ENCODE data around the gene TOR1AIP2. TPM values are rescaled to one million over a fixed set of nuclear protein-coding genes. Genes with fewer than 3 reads are reported as not detected.
"Not testable (repeated sequence)": the region's sequence is repeated elsewhere in the genome, so short reads cannot be mapped to it uniquely, and the experiment has no call there.

TOR1AIP2 gene
- total RNA-seq, 1 experiment from 2014 or later = 73.9 TPM

DNA sequence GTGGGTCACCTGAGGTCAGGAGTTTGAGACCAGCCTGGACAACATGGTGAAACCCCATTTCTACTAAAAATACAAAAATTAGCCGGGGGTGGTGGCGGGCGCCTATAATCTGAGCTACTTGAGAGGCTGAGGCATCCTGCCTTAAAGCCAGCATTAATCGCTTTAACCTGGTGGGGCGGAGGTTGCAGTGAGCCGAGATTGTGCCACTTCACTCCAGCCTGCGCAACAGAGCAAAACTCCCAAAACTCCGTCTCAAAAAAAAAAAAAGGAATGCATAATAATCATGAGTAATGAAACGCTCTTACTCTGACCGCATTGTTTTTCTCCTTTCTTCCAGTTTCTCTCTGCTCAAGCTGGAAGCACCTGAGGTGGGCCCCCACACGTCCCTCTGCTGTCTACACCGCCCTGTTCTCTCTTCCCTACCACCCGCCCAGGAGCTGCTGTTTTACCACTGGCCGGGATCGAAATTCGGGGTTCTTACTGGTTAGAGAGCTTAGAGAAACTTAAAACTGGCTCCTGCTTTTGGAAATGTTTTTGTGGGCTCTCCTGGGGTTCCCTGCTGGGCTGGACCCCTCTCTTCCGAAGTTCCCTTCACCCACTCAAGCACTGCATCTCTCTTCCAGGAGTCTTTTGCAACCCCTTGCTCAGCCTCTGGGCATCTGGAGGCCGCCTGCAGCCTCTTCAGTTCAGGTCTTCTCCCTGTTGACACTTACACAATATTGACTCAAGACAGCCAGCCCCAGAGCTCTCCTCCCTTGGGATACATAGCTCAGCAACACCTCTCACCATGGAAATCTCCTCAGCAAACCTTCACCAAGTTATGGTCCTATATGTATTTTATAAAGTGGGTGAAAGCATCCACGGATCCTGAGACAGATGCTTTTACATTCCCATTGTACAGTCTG is 72.1 kb downstream of the TOR1AIP2 start:
- H3K4me3 Mint-ChIP-seq = no peak overlapping the region
- H4K91ac ChIP-seq (ENCODE audit: insufficient read length, low read depth, low read length) = no peak overlapping the region
- no CpG with 5 or more reads among the region's 19 CpGs for WGBS (ENCODE audit: extremely low coverage, insufficient read length, low lambda C conversion rate)
- DNase-seq = no peak
- H3K27me3 ChIP-seq (ENCODE audit: insufficient read depth, low read length) = no peaks in the 10 kb centered on the region
- no peak overlapping the region for H3K4me2 ChIP-seq (ENCODE audit: insufficient read depth, insufficient read length, low read length)
- no peaks in the 10 kb centered on the region; a peak in 1 of 7 replicates for H3K36me3 Mint-ChIP-seq (ENCODE audit: insufficient read depth in 1 of 3, low read depth in 3 of 3)
- H3T11ph ChIP-seq (ENCODE audit: low read length) = no peak overlapping the region
- no peak overlapping the region for H2BK20ac ChIP-seq (ENCODE audit: low read depth, low read length, poor library complexity, severe bottlenecking)
- no peak overlapping the region for H3K18ac ChIP-seq (ENCODE audit: insufficient read length, low read depth, low read length)
- no peaks in the 10 kb centered on the region; the same call in 1 of the 2 replicates for H3K27me3 Mint-ChIP-seq (ENCODE audit: low read depth)
- H4K8ac ChIP-seq (replicated peaks; ENCODE audit: insufficient read length, low read depth, low read length) = no peak overlapping the region
- no peak overlapping the region for H2BK15ac ChIP-seq (ENCODE audit: low read depth, low read length)
- no peak overlapping the region for H3K56ac ChIP-seq (ENCODE audit: insufficient read length, low read depth, low read length)
- H3K4me1 Mint-ChIP-seq = peaks cover 2 to 5% of the 10 kb centered on the region in 2 experiments; a peak in 1 of 4 replicates
- no peaks in the 10 kb centered on the region for H3K79me2 ChIP-seq (ENCODE audit: insufficient read depth, low read length)
- no peaks in the 10 kb centered on the region; a peak in 1 of 5 replicates for H3K9me3 Mint-ChIP-seq
- no peaks in the 10 kb centered on the region for H3K4me1 ChIP-seq (ENCODE audit: insufficient read depth, low read length)
- H3K9ac ChIP-seq (ENCODE audit: extremely low read depth, insufficient read length, low read length) = no peak overlapping the region
- no peaks in the 10 kb centered on the region for H4K20me1 ChIP-seq (ENCODE audit: control insufficient read depth, insufficient read depth, insufficient read length)
- no peaks in the 10 kb centered on the region for H3K79me1 ChIP-seq (ENCODE audit: insufficient read depth, low read depth, low read length, poor library complexity, severe bottlenecking)
- H3K27ac ChIP-seq (ENCODE audit: insufficient read length, low read depth, low read length) = no peak overlapping the region
- H3K27ac Mint-ChIP-seq = peak overlapping the region in 1 of 3 experiments; percentile 29; a peak in 1 of 7 replicates
- no peak overlapping the region for H3K4ac ChIP-seq (ENCODE audit: low read depth, low read length)
- TF ChIP-seq, protein P1, sequence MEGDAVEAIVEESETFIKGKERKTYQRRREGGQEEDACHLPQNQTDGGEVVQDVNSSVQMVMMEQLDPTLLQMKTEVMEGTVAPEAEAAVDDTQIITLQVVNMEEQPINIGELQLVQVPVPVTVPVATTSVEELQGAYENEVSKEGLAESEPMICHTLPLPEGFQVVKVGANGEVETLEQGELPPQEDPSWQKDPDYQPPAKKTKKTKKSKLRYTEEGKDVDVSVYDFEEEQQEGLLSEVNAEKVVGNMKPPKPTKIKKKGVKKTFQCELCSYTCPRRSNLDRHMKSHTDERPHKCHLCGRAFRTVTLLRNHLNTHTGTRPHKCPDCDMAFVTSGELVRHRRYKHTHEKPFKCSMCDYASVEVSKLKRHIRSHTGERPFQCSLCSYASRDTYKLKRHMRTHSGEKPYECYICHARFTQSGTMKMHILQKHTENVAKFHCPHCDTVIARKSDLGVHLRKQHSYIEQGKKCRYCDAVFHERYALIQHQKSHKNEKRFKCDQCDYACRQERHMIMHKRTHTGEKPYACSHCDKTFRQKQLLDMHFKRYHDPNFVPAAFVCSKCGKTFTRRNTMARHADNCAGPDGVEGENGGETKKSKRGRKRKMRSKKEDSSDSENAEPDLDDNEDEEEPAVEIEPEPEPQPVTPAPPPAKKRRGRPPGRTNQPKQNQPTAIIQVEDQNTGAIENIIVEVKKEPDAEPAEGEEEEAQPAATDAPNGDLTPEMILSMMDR (conservative IDR thresholded peaks at IDR 0.05) = no peak
- no peak overlapping the region for H2AK5ac ChIP-seq (ENCODE audit: insufficient read length, low read length)
- no peak overlapping the region for H4K5ac ChIP-seq (ENCODE audit: insufficient read length, low read depth, low read length)
- H2AFZ ChIP-seq (ENCODE audit: low read length) = no peak overlapping the region
- H2BK12ac ChIP-seq (ENCODE audit: insufficient read length, low read depth, low read length) = no peak overlapping the region
- no peak overlapping the region for H3K14ac ChIP-seq (ENCODE audit: insufficient read depth, low read length)
- no peak overlapping the region for H3K23ac ChIP-seq (ENCODE audit: insufficient read length, low read depth, low read length)
- no peak overlapping the region for H2BK5ac ChIP-seq (ENCODE audit: insufficient read length, low read length)
- no peak overlapping the region for H2BK120ac ChIP-seq (ENCODE audit: low read depth, low read length, poor library complexity, severe bottlenecking)
- no peaks in the 10 kb centered on the region for H3K9me3 ChIP-seq (ENCODE audit: control insufficient read depth, low read depth, low read length)
- no peaks in the 10 kb centered on the region for H3K23me2 ChIP-seq (ENCODE audit: insufficient read length, low read depth, low read length, poor library complexity, severe bottlenecking)

DNA sequence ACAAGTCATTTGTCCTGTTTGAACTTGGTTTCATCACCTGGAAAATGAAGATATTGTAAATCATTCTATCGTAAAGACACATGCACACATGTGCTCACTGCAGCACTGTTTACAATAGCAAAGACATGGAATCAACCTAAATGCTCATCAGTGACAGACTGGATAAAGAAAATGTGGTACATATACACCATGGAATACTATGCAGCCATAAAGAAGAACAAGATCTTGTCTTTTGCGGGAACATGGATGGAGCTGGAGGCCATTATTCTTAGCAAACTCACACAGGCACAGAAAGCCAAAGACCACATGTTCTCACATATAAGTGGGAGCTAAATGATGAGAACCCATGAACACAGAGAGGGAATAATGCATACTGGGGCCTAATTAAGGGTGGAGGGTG is 73.2 kb downstream of the TOR1AIP2 start:
- not testable (repeated sequence) for H2BK15ac ChIP-seq (ENCODE audit: low read depth, low read length); H4K20me1 ChIP-seq (ENCODE audit: control insufficient read depth, insufficient read depth, insufficient read length); H2BK5ac ChIP-seq (ENCODE audit: insufficient read length, low read length); H3K4me2 ChIP-seq (ENCODE audit: insufficient read depth, insufficient read length, low read length); H3K23me2 ChIP-seq (ENCODE audit: insufficient read length, low read depth, low read length, poor library complexity, severe bottlenecking); H3K27me3 Mint-ChIP-seq (ENCODE audit: low read depth); H2AK5ac ChIP-seq (ENCODE audit: insufficient read length, low read length); H2BK20ac ChIP-seq (ENCODE audit: low read depth, low read length, poor library complexity, severe bottlenecking); H3K79me1 ChIP-seq (ENCODE audit: insufficient read depth, low read depth, low read length, poor library complexity, severe bottlenecking); H3K36me3 Mint-ChIP-seq (ENCODE audit: insufficient read depth in 1 of 3, low read depth in 3 of 3); H3K18ac ChIP-seq (ENCODE audit: insufficient read length, low read depth, low read length); H2BK12ac ChIP-seq (ENCODE audit: insufficient read length, low read depth, low read length); H3K4me3 Mint-ChIP-seq; H4K8ac ChIP-seq (replicated peaks; ENCODE audit: insufficient read length, low read depth, low read length); H3K4ac ChIP-seq (ENCODE audit: low read depth, low read length); H3K9me3 ChIP-seq (ENCODE audit: control insufficient read depth, low read depth, low read length); H3K23ac ChIP-seq (ENCODE audit: insufficient read length, low read depth, low read length); H2BK120ac ChIP-seq (ENCODE audit: low read depth, low read length, poor library complexity, severe bottlenecking); H3K27me3 ChIP-seq (ENCODE audit: insufficient read depth, low read length); H3K56ac ChIP-seq (ENCODE audit: insufficient read length, low read depth, low read length); H3K14ac ChIP-seq (ENCODE audit: insufficient read depth, low read length); H3T11ph ChIP-seq (ENCODE audit: low read length); H2AFZ ChIP-seq (ENCODE audit: low read length); H3K9me3 Mint-ChIP-seq; H3K79me2 ChIP-seq (ENCODE audit: insufficient read depth, low read length); DNase-seq; H4K5ac ChIP-seq (ENCODE audit: insufficient read length, low read depth, low read length); H3K4me1 Mint-ChIP-seq; H3K4me1 ChIP-seq (ENCODE audit: insufficient read depth, low read length); H3K9ac ChIP-seq (ENCODE audit: extremely low read depth, insufficient read length, low read length); H3K27ac Mint-ChIP-seq; H3K27ac ChIP-seq (ENCODE audit: insufficient read length, low read depth, low read length); H4K91ac ChIP-seq (ENCODE audit: insufficient read length, low read depth, low read length)
- no CpG with 5 or more reads among the region's 2 CpGs for WGBS (ENCODE audit: extremely low coverage, insufficient read length, low lambda C conversion rate)

All from H9 (cell line).